ENCODE data around the gene FANCC. TPM values are rescaled to one million over a fixed set of nuclear protein-coding genes. Genes with fewer than 3 reads are reported as not detected.

The FANCC gene
- total and polyA plus RNA-seq, 2 of the 4 experiments (the other 2 are of a cell fraction) = 4.7 to 6.3 TPM

- Histone ChIP-seq H4K91ac (ENCODE audit: insufficient read depth, low read depth, low read length) (no peak overlapping the region), H3K56ac (ENCODE audit: extremely low read depth, insufficient read depth, low read length) (no peak overlapping the region), H2AFZ (replicated peaks; ENCODE audit: low read length, poor library complexity) (no peak overlapping the region), H4K5ac (ENCODE audit: low read depth, low read length) (no peak overlapping the region), H3K14ac (replicated peaks; ENCODE audit: low read depth, low read length) (no peak overlapping the region), H2BK120ac (ENCODE audit: low read depth, low read length) (no peak overlapping the region), H2AK5ac (ENCODE audit: low read depth, low read length) (no peak overlapping the region), H3K27ac (ENCODE audit: insufficient read depth, low read length) (no peak overlapping the region), H2BK20ac (ENCODE audit: low read depth, low read length) (no peak overlapping the region), H3K9ac (ENCODE audit: low read depth, low read length) (no peak overlapping the region), H2BK15ac (ENCODE audit: low read depth, low read length) (no peak overlapping the region), H3K9me1 (ENCODE audit: insufficient read depth, low read length) (peaks cover 8% of the 10 kb centered on the region; the same call in 1 of the 2 replicates), H3K4me1 (ENCODE audit: control insufficient read depth, insufficient read depth, low read length) (no peaks in the 10 kb centered on the region), H3K4me2 (ENCODE audit: low read depth, low read length) (no peak overlapping the region), H2AK9ac (replicated peaks; ENCODE audit: low read depth, low read length, poor library complexity) (no peak overlapping the region), H3K79me1 (ENCODE audit: low read depth in 1 of 2, low read length in 2 of 2) (no peaks in the 10 kb centered on the region), H4K8ac (ENCODE audit: low read depth in 2 of 2, low read length in 2 of 2) (no peak overlapping the region), H2BK5ac (ENCODE audit: low read depth, low read length, poor library complexity, severe bottlenecking) (no peak overlapping the region), H3K36me3 (ENCODE audit: control insufficient read depth, insufficient read depth, low read length) (peaks cover 7% of the 10 kb centered on the region; the same call in 1 of the 2 replicates), H3K4ac (ENCODE audit: low read depth, low read length) (no peak overlapping the region), H3K18ac (ENCODE audit: low read depth, low read length) (no peak overlapping the region), H3K27me3 (ENCODE audit: control insufficient read depth, insufficient read depth, low read length) (no peaks in the 10 kb centered on the region), H3K4me3 (ENCODE audit: insufficient read depth, low read depth, low read length) (no peak overlapping the region), H3K9me3 (ENCODE audit: control insufficient read depth, insufficient read depth, low read length) (no peaks in the 10 kb centered on the region), H3K23ac (ENCODE audit: low read depth, low read length) (no peak overlapping the region), H4K20me1 (ENCODE audit: insufficient read depth, low read length) (no peaks in the 10 kb centered on the region)
- intact Hi-C loops (cut with micrococcal nuclease) (no loop called here), in situ Hi-C loops (cut with MboI; ENCODE audit: low sequenced_read_pairs) (no loop called here), dilution Hi-C loops (cut with HindIII; ENCODE audit: low sequenced_read_pairs, unreplicated experiment) (no loop called here)
- BruUV-seq (replicated peaks) = no TSS peak
- no peak for DNase-seq
- WGBS, 2 experiments (ENCODE audit: extremely low coverage in 2 of 2, insufficient read length in 1 of 2) = no CpG with 5 or more reads among the region's 11 CpGs
- no peak for ATAC-seq (ENCODE audit: low read depth)
- ChIA-PET POLR2A (ENCODE audit: unreplicated experiment) (no interaction called here), CTCF (interaction anchor here (0.6 to 1.5 kb wide), 2 partner anchors 12 to 1414 kb away, joined by 3 to 4 read pairs; no protein-coding TSS in a partner anchor)
- TF ChIP-seq RAD21 (IDR thresholded peaks at IDR 0.05; ENCODE audit: low read length) (no peak), RCOR1 (IDR thresholded peaks at IDR 0.05; ENCODE audit: insufficient replicate concordance, low read length) (no peak), POLR2A (IDR thresholded peaks at IDR 0.05; ENCODE audit: low read depth, low read length) (no peak), FOS (IDR thresholded peaks at IDR 0.05; ENCODE audit: low read depth, low read length) (no peak), ELK1 (IDR thresholded peaks at IDR 0.05; ENCODE audit: borderline replicate concordance, low read depth, low read length) (no peak), SMC3 (IDR thresholded peaks at IDR 0.05; ENCODE audit: low read depth, low read length) (no peak), CEBPB (IDR thresholded peaks at IDR 0.05; ENCODE audit: low read depth, low read length) (no peak), MAFK (IDR thresholded peaks at IDR 0.05; ENCODE audit: low read depth, low read length) (no peak), RFX5 (IDR thresholded peaks at IDR 0.05; ENCODE audit: low read depth, low read length) (no peak), CTCF (conservative IDR thresholded peaks at IDR 0.05; ENCODE audit: low read depth, low read length) (no peak), MXI1 (IDR thresholded peaks at IDR 0.05; ENCODE audit: borderline replicate concordance, low read depth, low read length) (no peak), MAZ (IDR thresholded peaks at IDR 0.05; ENCODE audit: borderline replicate concordance, low read depth, low read length) (no peak), BHLHE40 (IDR thresholded peaks at IDR 0.05; ENCODE audit: low read depth, low read length) (no peak), USF2 (IDR thresholded peaks at IDR 0.05; ENCODE audit: low read depth, low read length) (no peak), CHD1 (IDR thresholded peaks at IDR 0.05; ENCODE audit: low read depth, low read length) (no peak)
Measured at GRCh38 chr9:95116002-95116807, 201.3 kb downstream of the FANCC start.

Measured in IMR-90 (cell line).